ENCODE results near the gene CREB3L2. TPM values are rescaled to one million over a fixed set of nuclear protein-coding genes. Genes with fewer than 3 reads are reported as not detected.

CREB3L2 gene
- total and polyA plus RNA-seq, 2 of the 4 experiments (the other 2 are of a cell fraction), result 42.3 to 57.9 TPM

GRCh38 chr7:137998250-137998649, 3.6 kb downstream of the CREB3L2 start:
- peak; percentile 40 for DNase-seq
- H3K9me1 ChIP-seq (ENCODE audit: insufficient read depth, low read length), result peaks cover 7% of the 10 kb centered on the region
- peak overlapping the region; percentile 56 for H3K27ac ChIP-seq (ENCODE audit: insufficient read depth, low read length)
- no peak overlapping the region for H4K91ac ChIP-seq (ENCODE audit: insufficient read depth, low read depth, low read length)
- in situ Hi-C loops (cut with MboI; ENCODE audit: low sequenced_read_pairs), result loop anchor here (25.0 kb wide), 1 partner anchor 861 kb away; no protein-coding TSS in a partner anchor
- no CpG with 5 or more reads among the region's 1 CpG for WGBS, 2 experiments (ENCODE audit: extremely low coverage in 2 of 2, insufficient read length in 1 of 2)
- peak overlapping the region; percentile 39; the same call in 1 of the 2 replicates for H3K9ac ChIP-seq (ENCODE audit: low read depth, low read length)
- H3K14ac ChIP-seq (replicated peaks; ENCODE audit: low read depth, low read length), result peak overlapping the region; percentile 59; the same call in 1 of the 2 replicates
- intact Hi-C loops (cut with micrococcal nuclease), result no loop called here
- H2BK20ac ChIP-seq (ENCODE audit: low read depth, low read length), result no peak overlapping the region
- H2AK9ac ChIP-seq (replicated peaks; ENCODE audit: low read depth, low read length, poor library complexity), result no peak overlapping the region
- dilution Hi-C loops (cut with HindIII; ENCODE audit: low sequenced_read_pairs, unreplicated experiment), result loop anchor here (10.0 kb wide), 1 partner anchor 73 kb away; no protein-coding TSS in a partner anchor
- H3K9me3 ChIP-seq (ENCODE audit: control insufficient read depth, insufficient read depth, low read length), result no peaks in the 10 kb centered on the region
- ATAC-seq (ENCODE audit: low read depth), result no peak
- peak overlapping the region; percentile 97 for H3K4me2 ChIP-seq (ENCODE audit: low read depth, low read length)
- H4K5ac ChIP-seq (ENCODE audit: low read depth, low read length), result 0 out of 2 replicates have a peak overlapping the region, but pooled peaks have one; percentile 19
- peaks cover 3% of the 10 kb centered on the region; the same call in 1 of the 2 replicates for H3K36me3 ChIP-seq (ENCODE audit: control insufficient read depth, insufficient read depth, low read length)
- peak overlapping the region; percentile 12; the same call in 1 of the 2 replicates for H3K4me3 ChIP-seq (ENCODE audit: insufficient read depth, low read depth, low read length)
- peak overlapping the region; percentile 49; the same call in 1 of the 2 replicates for H2BK120ac ChIP-seq (ENCODE audit: low read depth, low read length)
- H2AK5ac ChIP-seq (ENCODE audit: low read depth, low read length), result 0 out of 2 replicates have a peak overlapping the region, but pooled peaks have one; percentile 29
- H3K27me3 ChIP-seq (ENCODE audit: control insufficient read depth, insufficient read depth, low read length), result no peaks in the 10 kb centered on the region
- H3K79me1 ChIP-seq (ENCODE audit: low read depth in 1 of 2, low read length in 2 of 2), result peaks cover under 1 to 49% of the 10 kb centered on the region in 2 experiments; a peak in 2 of 4 replicates
- peak overlapping the region; percentile 12 to 17; a peak in 3 of 4 replicates for H4K8ac ChIP-seq (ENCODE audit: low read depth in 2 of 2, low read length in 2 of 2)
- peaks cover 8% of the 10 kb centered on the region for H3K4me1 ChIP-seq (ENCODE audit: control insufficient read depth, insufficient read depth, low read length)
- H2BK5ac ChIP-seq (ENCODE audit: low read depth, low read length, poor library complexity, severe bottlenecking), result peak overlapping the region; percentile 85
- peak overlapping the region; percentile 63; the same call in 1 of the 2 replicates for H3K18ac ChIP-seq (ENCODE audit: low read depth, low read length)
- TF ChIP-seq CHD1 (IDR thresholded peaks at IDR 0.05; ENCODE audit: low read depth, low read length), result 0 out of 2 replicates have a peak, but pooled peaks have one; percentile 88
- TF ChIP-seq NFE2L2 (IDR thresholded peaks at IDR 0.05; ENCODE audit: low read depth, low read length), result no peak
- no peak overlapping the region for H2AFZ ChIP-seq (replicated peaks; ENCODE audit: low read length, poor library complexity)
- H4K20me1 ChIP-seq (ENCODE audit: insufficient read depth, low read length), result peaks cover 36% of the 10 kb centered on the region
- BruUV-seq (replicated peaks), result no TSS peak
- H3K56ac ChIP-seq (ENCODE audit: extremely low read depth, insufficient read depth, low read length), result no peak overlapping the region
- peak overlapping the region; percentile 14; the same call in 1 of the 2 replicates for H3K23ac ChIP-seq (ENCODE audit: low read depth, low read length)
- no peak overlapping the region for H2BK15ac ChIP-seq (ENCODE audit: low read depth, low read length)
- CTCF ChIA-PET, result no interaction called here
- H3K4ac ChIP-seq (ENCODE audit: low read depth, low read length), result peak overlapping the region; percentile 47; the same call in 1 of the 2 replicates
- POLR2A ChIA-PET (ENCODE audit: unreplicated experiment), result no interaction called here
